Adipose tissue (tissue), 3 donors: ENCODE data around the gene PRDM5. TPM values are rescaled to one million over a fixed set of nuclear protein-coding genes. Genes with fewer than 3 reads are reported as not detected.

Experiments used
- H3K27ac ChIP-seq: one replicate; pipeline ENCODE4 v1.5.1; 2013; ENCODE audit warnings: low read depth, low read length
- WGBS, 3 donors: extraction: QIAGEN DNeasy Blood & Tissue Kit; methylation state at CpG; one replicate each; pipeline ENCODE4 v1.1.7; 2013; 5-methylcytosine and 5-hydroxymethylcytosine counted together
- polyA plus RNA-seq, 3 donors: library from polyadenylated mRNA; stranded (reverse); fragments of 200-250 nt; gene quantifications; one replicate each; pipeline ENCODE4 v1.2.3, GENCODE V29; 2013
- donor health status: healthy with polysubstance abuse.
- donor health status: Bipolar disorder and iron deficiency.
- donor health status: healthy.

Gene PRDM5
- polyA plus RNA-seq, 3 donors = 2.0 to 5.1 (median 3.0) TPM

- no peak overlapping the region for H3K27ac ChIP-seq
These were observed 55.0 kb downstream of the PRDM5 start for GRCh38 chr4:120867506-120867905.

GRCh38 chr4:120865985-120866384 lies 56.5 kb downstream of the PRDM5 start:
- 84 to 100% (median 89%) methylated on average over 1 of the region's 1 CpG for WGBS, 3 donors
- no peak overlapping the region for H3K27ac ChIP-seq

- WGBS, 3 donors = 88 to 97% (median 93%) methylated on average over 2 of the region's 2 CpGs
These were observed 57.6 kb downstream of the PRDM5 start for GRCh38 chr4:120864969-120865368.

GRCh38 chr4:120862432-120862831 lies 60.1 kb downstream of the PRDM5 start:
- 20 to 91% (median 76%) methylated on average over 2 of the region's 2 CpGs for WGBS, 3 donors

More at GRCh38 chr4:120864969-120865368, 57.6 kb downstream of the PRDM5 start:
- no peak overlapping the region for H3K27ac ChIP-seq

GRCh38 chr4:120861852-120862251 lies 60.7 kb downstream of the PRDM5 start:
- no peak overlapping the region for H3K27ac ChIP-seq

More at GRCh38 chr4:120862432-120862831, 60.1 kb downstream of the PRDM5 start:
- no peak overlapping the region for H3K27ac ChIP-seq

- no peak overlapping the region for H3K27ac ChIP-seq
- WGBS, 3 donors = 62 to 65% (median 64%) methylated on average over 3 of the region's 3 CpGs
These were observed 63.8 kb downstream of the PRDM5 start for GRCh38 chr4:120858776-120859175.

- H3K27ac ChIP-seq = no peak overlapping the region
- 59 to 79% (median 63%) methylated on average over 3 of the region's 3 CpGs for WGBS, 3 donors
These were observed 65.2 kb downstream of the PRDM5 start for GRCh38 chr4:120857312-120857711.

- no peak overlapping the region for H3K27ac ChIP-seq
- WGBS, 3 donors = 44 to 84% (median 80%) methylated on average over 2 of the region's 2 CpGs
These were observed 66.2 kb downstream of the PRDM5 start for GRCh38 chr4:120856294-120856693.

GRCh38 chr4:120855307-120856001 lies 67.1 kb downstream of the PRDM5 start:
- 36 to 76% (median 74%) methylated on average over 2 of the region's 2 CpGs for WGBS, 3 donors
- no peak overlapping the region for H3K27ac ChIP-seq

GRCh38 chr4:120853161-120853935 lies 69.2 kb downstream of the PRDM5 start:
- WGBS, 3 donors = 68 to 84% (median 72%) methylated on average over 7 of the region's 7 CpGs
- H3K27ac ChIP-seq = no peak overlapping the region

GRCh38 chr4:120850018-120850599 lies 72.4 kb downstream of the PRDM5 start:
- 56 to 83% (median 74%) methylated on average over 3 of the region's 3 CpGs for WGBS, 3 donors

GRCh38 chr4:120847019-120847582 lies 75.4 kb downstream of the PRDM5 start:
- WGBS, 3 donors = 87 to 94% (median 91%) methylated on average over 2 of the region's 2 CpGs
- no peak overlapping the region for H3K27ac ChIP-seq

More at GRCh38 chr4:120850018-120850599, 72.4 kb downstream of the PRDM5 start:
- no peak overlapping the region for H3K27ac ChIP-seq

GRCh38 chr4:120844528-120844921 lies 78.0 kb downstream of the PRDM5 start:
- 79 to 94% (median 84%) methylated on average over 2 of the region's 2 CpGs for whole genome bisulfite sequencing, 3 donors
- H3K27ac ChIP-seq = no peak overlapping the region

GRCh38 chr4:120843849-120844527 lies 78.5 kb downstream of the PRDM5 start:
- 95 to 99% (median 95%) methylated on average over 7 of the region's 7 CpGs for WGBS, 3 donors
- no peak overlapping the region for H3K27ac ChIP-seq

- no peak overlapping the region for H3K27ac ChIP-seq
- 12 to 49% (median 40%) methylated on average over 3 of the region's 3 CpGs for WGBS, 3 donors
These were observed 80.5 kb downstream of the PRDM5 start for GRCh38 chr4:120842031-120842430.

- WGBS, 3 donors = 68 to 86% (median 80%) methylated on average over 3 of the region's 3 CpGs
- H3K27ac ChIP-seq = no peak overlapping the region
These were observed 80.9 kb downstream of the PRDM5 start for GRCh38 chr4:120841580-120841979.

GRCh38 chr4:120839974-120840751 lies 82.4 kb downstream of the PRDM5 start:
- WGBS, 3 donors = 94 to 99% (median 98%) methylated on average over 18 of the region's 18 CpGs
- no peak overlapping the region for H3K27ac ChIP-seq
